HT-29 (cell line): ENCODE results near the gene MSMP. TPM values are rescaled to one million over a fixed set of nuclear protein-coding genes. Genes with fewer than 3 reads are reported as not detected.

Experiments
- DNase-seq: peaks from one replicate; pipeline ENCODE4 v3.0.0-alpha.2; 2015; ENCODE audit warnings: low spot score
- total RNA-seq: library from RNA; depleted of rRNA; stranded (reverse); fragments of >200 nt; shearing (Covaris generic); gene quantifications from 2 replicates; pipeline ENCODE4 v1.2.3, GENCODE V29; 2014

MSMP gene
- total RNA-seq, 1 experiment from 2014 or later = 0.28 TPM

- no peak for DNase-seq
Measured at GRCh38 chr9:35723426-35723825, 30.6 kb downstream of the MSMP start.

GRCh38 chr9:35719546-35719945, 34.5 kb downstream of the MSMP start:
- no peak for DNase-seq

- DNase-seq = no peak
Measured at GRCh38 chr9:35718721-35719511, 35.2 kb downstream of the MSMP start.

GRCh38 chr9:35717132-35717870, 36.8 kb downstream of the MSMP start:
- DNase-seq = no peak

GRCh38 chr9:35716230-35716629, 37.8 kb downstream of the MSMP start:
- DNase-seq = peak; percentile 11

GRCh38 chr9:35714579-35715252, 39.4 kb downstream of the MSMP start:
- DNase-seq = no peak

- no peak for DNase-seq
Measured at GRCh38 chr9:35714123-35714522, 40.0 kb downstream of the MSMP start.

- no peak for DNase-seq
Measured at GRCh38 chr9:35713578-35713977, 40.5 kb downstream of the MSMP start.

- no peak for DNase-seq
Measured at GRCh38 chr9:35712762-35713400, 41.2 kb downstream of the MSMP start.

GRCh38 chr9:35711501-35712428, 42.3 kb downstream of the MSMP start:
- DNase-seq = no peak

- DNase-seq = no peak
Measured at GRCh38 chr9:35710818-35711500, 43.1 kb downstream of the MSMP start.

- DNase-seq = no peak
Measured at GRCh38 chr9:35708146-35708545, 45.9 kb downstream of the MSMP start.

- no peak for DNase-seq
Measured at GRCh38 chr9:35706951-35707350, 47.1 kb downstream of the MSMP start.

- DNase-seq = no peak
Measured at GRCh38 chr9:35705836-35706430, 48.1 kb downstream of the MSMP start.

GRCh38 chr9:35705372-35705771, 48.7 kb downstream of the MSMP start:
- DNase-seq = no peak

GRCh38 chr9:35703906-35704672, 50.0 kb downstream of the MSMP start:
- no peak for DNase-seq
